Measurements from ENCODE around the gene ITPKC. TPM values are rescaled to one million over a fixed set of nuclear protein-coding genes. Genes with fewer than 3 reads are reported as not detected.

The ITPKC gene
- total RNA-seq, 2 donors from 2014 or later = 40.8 to 44.5 TPM

GRCh38 chr19:40739030-40739839 lies 22.3 kb downstream of the ITPKC start:
- WGBS = 80% methylated on average over 21 of the region's 22 CpGs
- H3K27ac ChIP-seq = no peak overlapping the region
- H3K36me3 ChIP-seq = peaks cover 7 to 26% of the 10 kb centered on the region in 2 donors
- no peak for TF ChIP-seq POLR2AphosphoS5 (IDR thresholded peaks at IDR 0.05)
- no peak for TF ChIP-seq POLR2A (IDR thresholded peaks at IDR 0.05)
- TF ChIP-seq CTCF (IDR thresholded peaks at IDR 0.05) = no peak
- no peaks in the 10 kb centered on the region for H3K4me1 ChIP-seq (replicated peaks)
- intact Hi-C loops (cut with DNase I) = no loop called here
- no peaks in the 10 kb centered on the region for H3K9me3 ChIP-seq
- no peaks in the 10 kb centered on the region for H3K27me3 ChIP-seq (replicated peaks; ENCODE audit: insufficient read depth)
- DNase-seq (ENCODE audit: low spot score) = no peak
- H3K4me3 ChIP-seq = no peak overlapping the region

GRCh38 chr19:40739871-40740703 lies 23.2 kb downstream of the ITPKC start:
- Histone ChIP-seq H3K4me1 (replicated peaks) (no peaks in the 10 kb centered on the region), H3K4me3 (no peak overlapping the region), H3K9me3 (no peaks in the 10 kb centered on the region), H3K36me3 (peaks cover 5 to 26% of the 10 kb centered on the region in 2 donors), H3K27me3 (replicated peaks; ENCODE audit: insufficient read depth) (no peaks in the 10 kb centered on the region), H3K27ac (peak overlapping the region; percentile 27 to 36)
- 80% methylated on average over 16 of the region's 16 CpGs for WGBS
- intact Hi-C loops (cut with DNase I) = no loop called here
- DNase-seq (ENCODE audit: low spot score) = no peak
- TF ChIP-seq CTCF (IDR thresholded peaks at IDR 0.05) (no peak), POLR2A (IDR thresholded peaks at IDR 0.05) (no peak), POLR2AphosphoS5 (IDR thresholded peaks at IDR 0.05) (no peak)

- no peak for DNase-seq (ENCODE audit: low spot score)
- H3K36me3 ChIP-seq = peaks cover 5 to 23% of the 10 kb centered on the region in 2 donors
- TF ChIP-seq POLR2A (IDR thresholded peaks at IDR 0.05) (no peak), CTCF (IDR thresholded peaks at IDR 0.05) (no peak), POLR2AphosphoS5 (IDR thresholded peaks at IDR 0.05) (no peak)
- no peak overlapping the region for H3K4me3 ChIP-seq
- intact Hi-C loops (cut with DNase I) = no loop called here
- H3K27me3 ChIP-seq (replicated peaks; ENCODE audit: insufficient read depth) = no peaks in the 10 kb centered on the region
- H3K27ac ChIP-seq = peak overlapping the region; percentile 27 to 36
- no peaks in the 10 kb centered on the region for H3K9me3 ChIP-seq
- 47% methylated on average over 6 of the region's 6 CpGs for WGBS
- H3K4me1 ChIP-seq (replicated peaks) = no peaks in the 10 kb centered on the region
Measured at GRCh38 chr19:40740747-40741146, 23.8 kb downstream of the ITPKC start.

GRCh38 chr19:40741527-40742390 lies 24.8 kb downstream of the ITPKC start:
- no peak for DNase-seq (ENCODE audit: low spot score)
- Histone ChIP-seq H3K4me1 (replicated peaks) (no peaks in the 10 kb centered on the region), H3K9me3 (no peaks in the 10 kb centered on the region), H3K36me3 (peaks cover 5 to 21% of the 10 kb centered on the region in 2 donors), H3K27me3 (replicated peaks; ENCODE audit: insufficient read depth) (no peaks in the 10 kb centered on the region), H3K4me3 (no peak overlapping the region), H3K27ac (peak overlapping the region; percentile 27 to 36)
- TF ChIP-seq POLR2AphosphoS5 (IDR thresholded peaks at IDR 0.05) = no peak
- no peak for TF ChIP-seq POLR2A (IDR thresholded peaks at IDR 0.05)
- TF ChIP-seq CTCF (IDR thresholded peaks at IDR 0.05) = no peak
- WGBS = 82% methylated on average over 10 of the region's 10 CpGs
- intact Hi-C loops (cut with DNase I) = no loop called here

All from prostate gland (tissue), 2 donors.